Endometrial microvascular endothelial cells (primary cell): ENCODE results near the gene ASCC2. TPM values are rescaled to one million over a fixed set of nuclear protein-coding genes. Genes with fewer than 3 reads are reported as not detected.
"Not testable (repeated sequence)": the region's sequence is repeated elsewhere in the genome, so short reads cannot be mapped to it uniquely, and the experiment has no call there.

Source experiments
- in situ Hi-C: cut with HindIII; loops from 2 replicates; pipeline ENCODE4 v1.10.0; 2017; ENCODE audit warnings: low sequenced_read_pairs, low pct_unique_long_range_greater_than_20kb; ENCODE audit errors: inconsistent ontology term
- total RNA-seq: library from RNA; depleted of rRNA; stranded (reverse); fragments of >200 nt; gene quantifications from one replicate; pipeline ENCODE4 v1.2.3, GENCODE V29; 2015; ENCODE audit errors: inconsistent ontology term

Gene ASCC2
- total RNA-seq, 1 donor from 2014 or later = 40.9 TPM

- in situ Hi-C loops = no loop called here
Measured at GRCh38 chr22:29860006-29860766, 22.1 kb upstream of the ASCC2 start.

GRCh38 chr22:29859030-29859429 lies 21.0 kb upstream of the ASCC2 start:
- in situ Hi-C loops = not testable (repeated sequence)

DNA sequence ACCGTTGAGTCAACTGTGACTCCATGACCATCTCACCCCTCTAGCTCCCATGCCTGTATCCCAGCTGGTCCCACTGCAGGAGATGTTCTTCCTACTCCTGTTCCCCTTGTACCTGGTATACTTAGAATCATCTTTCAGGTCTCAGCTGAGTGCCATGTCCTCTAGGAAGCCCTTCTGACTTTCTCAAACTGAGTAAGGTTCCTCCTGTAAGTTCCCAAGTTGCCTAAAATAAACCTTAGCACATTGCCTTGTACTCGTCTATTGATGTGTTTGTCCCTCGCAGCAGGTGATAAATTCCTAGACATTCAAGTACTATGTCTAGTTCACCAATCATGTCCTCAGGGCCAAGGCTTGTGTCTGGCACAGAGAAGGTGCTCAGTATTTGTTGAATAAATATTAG lies 18.4 kb upstream of the ASCC2 start:
- in situ Hi-C loops = no loop called here

DNA sequence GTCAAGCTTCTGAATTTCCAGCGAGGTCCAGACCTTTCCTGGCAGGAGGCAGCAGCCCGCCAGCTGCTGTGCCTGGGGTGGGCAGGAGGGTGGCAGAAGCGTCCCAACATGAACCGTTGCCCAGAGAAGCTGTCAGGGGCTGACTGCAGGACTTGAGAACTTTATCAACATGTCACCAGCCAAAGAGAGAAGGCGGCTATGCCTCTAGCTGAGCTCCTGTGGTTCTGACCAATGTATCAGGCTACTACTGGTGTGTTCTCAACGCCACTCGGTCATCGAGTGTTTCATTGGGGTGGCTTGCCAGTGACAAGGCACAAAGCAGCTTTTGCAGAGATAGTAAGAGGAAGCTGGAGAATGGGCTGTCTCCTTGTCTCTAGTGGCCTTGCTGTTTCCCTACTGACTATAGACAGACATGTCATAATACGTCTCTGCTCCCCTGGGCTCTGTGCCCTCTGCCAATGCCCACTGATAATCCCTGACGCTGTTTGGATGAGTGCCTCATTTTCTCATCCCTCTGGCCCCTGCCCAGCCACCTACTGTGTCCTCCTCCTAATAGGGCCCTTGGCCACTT lies 17.6 kb upstream of the ASCC2 start:
- in situ Hi-C loops = no loop called here

GRCh38 chr22:29854432-29854831 lies 16.4 kb upstream of the ASCC2 start:
- in situ Hi-C loops = no loop called here

GRCh38 chr22:29848111-29848510 lies 10.0 kb upstream of the ASCC2 start:
- in situ Hi-C loops = no loop called here

DNA sequence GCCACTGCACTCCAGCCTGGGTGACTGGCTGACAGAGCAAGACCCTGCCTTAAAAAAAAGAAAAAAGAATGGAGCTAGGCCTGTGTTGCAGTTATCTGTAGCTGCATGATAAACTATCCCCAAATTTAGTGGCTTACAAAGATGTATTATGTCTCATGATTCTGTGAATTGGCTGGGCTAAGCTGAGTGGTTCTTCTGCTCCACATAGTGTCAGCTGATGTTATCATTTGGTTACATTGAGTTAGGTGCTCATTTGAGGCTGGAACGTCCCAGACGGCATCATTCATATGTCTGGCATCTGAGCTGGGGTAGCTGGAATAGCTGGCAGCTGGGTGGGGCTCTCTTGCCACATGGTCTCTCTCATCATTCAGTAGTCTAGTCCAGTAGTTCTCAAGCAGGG lies 8.2 kb upstream of the ASCC2 start:
- in situ Hi-C loops = no loop called here

GRCh38 chr22:29842740-29843139 lies 4.7 kb upstream of the ASCC2 start:
- in situ Hi-C loops = no loop called here

DNA sequence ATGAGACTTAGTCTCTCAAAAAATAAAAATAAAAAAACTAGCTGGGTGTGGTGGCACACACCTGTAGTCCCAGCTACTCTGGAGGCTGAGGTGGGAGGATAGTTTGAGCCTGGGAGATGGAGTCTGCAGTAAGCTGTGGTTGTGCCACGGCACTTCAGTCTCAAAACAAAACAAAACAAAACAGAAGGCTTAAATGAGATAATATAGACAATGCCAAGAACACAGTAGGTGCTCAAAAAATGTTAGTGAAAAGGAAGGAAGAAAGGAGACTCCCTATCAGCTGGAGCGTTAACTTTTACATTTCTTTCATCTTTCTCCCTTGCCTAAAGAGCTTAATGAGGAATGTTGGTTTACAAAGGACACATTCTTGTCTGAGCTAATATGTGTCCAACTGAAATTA lies 4.1 kb upstream of the ASCC2 start:
- in situ Hi-C loops = no loop called here

DNA sequence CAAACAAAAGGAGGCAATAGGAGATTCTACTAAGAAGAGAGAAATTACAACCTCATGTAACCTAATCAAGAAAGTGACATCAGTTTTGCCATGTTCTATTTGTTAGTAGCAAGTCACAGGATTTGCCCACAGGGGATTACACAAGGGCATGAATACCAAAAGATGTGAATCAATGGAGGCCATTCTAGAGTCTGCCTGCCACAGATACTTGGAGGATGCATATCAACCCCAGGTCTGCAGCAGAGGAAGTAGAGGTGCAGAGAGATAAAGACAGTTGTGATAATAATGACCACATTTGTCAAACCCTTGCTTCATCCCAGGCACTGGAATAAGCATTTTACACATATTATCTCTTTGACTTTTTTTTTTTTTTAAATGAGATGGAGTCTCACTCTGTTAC lies 2.4 kb upstream of the ASCC2 start:
- in situ Hi-C loops = no loop called here

DNA sequence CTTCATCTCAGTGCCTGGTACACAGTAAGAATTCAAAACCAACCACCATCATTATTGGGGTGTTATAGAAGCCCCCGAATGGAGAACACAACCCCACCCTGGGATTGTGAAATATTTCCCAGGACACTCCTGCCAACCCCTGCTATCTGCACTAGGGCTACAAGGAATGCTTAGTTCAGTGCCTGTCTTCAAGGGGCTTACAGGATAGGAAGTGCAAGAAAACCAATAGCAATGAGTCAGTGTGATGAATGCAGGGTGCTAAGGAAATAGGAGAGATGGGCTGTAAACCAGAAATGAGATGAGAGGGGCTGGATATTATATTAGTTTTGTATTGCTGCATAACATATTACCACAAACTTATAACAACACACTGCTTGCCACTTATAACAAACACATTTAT lies 965 bp upstream of the ASCC2 start:
- in situ Hi-C loops = no loop called here

DNA sequence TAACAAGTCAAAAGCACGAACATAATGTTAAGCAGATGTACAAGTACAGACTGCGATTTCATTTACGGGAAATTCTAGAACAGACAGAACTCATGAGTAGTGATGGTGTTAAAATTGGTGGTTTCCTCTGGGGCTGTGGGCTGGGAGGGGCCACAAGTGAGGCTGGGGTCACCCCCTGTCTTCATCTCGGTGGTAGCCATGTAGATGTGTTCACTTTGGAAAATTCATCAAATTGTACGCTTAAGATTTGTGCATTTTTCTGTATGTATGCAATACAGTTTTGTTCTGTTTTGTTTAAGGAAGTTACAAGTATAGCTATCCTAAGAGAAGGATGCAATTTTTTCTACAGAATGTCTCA lies 504 bp upstream of the ASCC2 start:
- in situ Hi-C loops = no loop called here

DNA sequence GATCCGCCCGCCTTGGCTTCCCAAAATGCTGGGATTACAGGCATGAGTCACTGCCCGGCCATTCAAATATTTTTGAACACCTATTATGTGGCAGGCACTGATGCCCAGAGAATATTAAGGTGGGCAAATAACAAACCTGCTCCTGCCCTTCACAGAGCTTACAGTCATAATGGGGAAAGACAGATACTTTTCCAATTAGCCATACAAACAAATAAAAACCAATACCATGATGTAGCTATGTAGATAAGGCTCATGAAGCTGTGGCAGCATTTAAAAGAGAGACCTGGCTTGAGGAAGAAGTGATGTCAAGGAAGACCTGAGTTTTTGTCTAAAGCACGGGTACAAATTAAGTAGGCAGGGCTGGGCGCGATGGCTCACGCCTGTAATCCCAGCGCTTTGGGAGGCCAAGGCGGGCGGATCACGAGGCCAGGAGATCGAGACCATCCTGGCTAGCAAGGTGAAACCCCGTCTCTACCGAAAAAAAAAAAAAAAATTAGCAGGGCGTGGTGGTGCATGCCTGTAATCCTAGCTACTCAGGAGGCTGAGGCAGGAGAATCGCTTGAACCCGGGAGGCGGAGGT lies 1.2 kb downstream of the ASCC2 start:
- in situ Hi-C loops = not testable (repeated sequence)

- in situ Hi-C loops = no loop called here
Measured at GRCh38 chr22:29834046-29834445, 4.0 kb downstream of the ASCC2 start.

- in situ Hi-C loops = no loop called here
Measured at GRCh38 chr22:29833392-29833965, 4.6 kb downstream of the ASCC2 start.

DNA sequence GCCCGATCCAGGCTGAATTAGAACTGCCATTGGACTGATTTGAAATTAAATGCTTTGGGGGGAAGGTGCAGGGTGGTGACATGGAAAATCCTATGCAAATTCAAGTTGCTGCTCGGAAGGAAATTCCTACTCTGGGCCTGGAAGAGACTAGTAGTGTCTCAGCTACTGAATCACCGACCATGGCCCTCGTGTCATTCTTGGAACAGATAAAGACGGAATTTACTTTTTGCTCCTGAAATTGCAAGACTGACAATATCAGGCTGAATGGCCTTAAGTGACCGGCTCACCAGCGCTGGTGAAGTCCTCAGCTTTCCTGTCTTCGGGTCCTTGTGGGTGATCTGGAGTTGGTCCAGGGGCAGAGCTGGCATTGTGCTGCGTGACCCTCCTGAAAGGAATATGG lies 6.1 kb downstream of the ASCC2 start:
- in situ Hi-C loops = no loop called here

DNA sequence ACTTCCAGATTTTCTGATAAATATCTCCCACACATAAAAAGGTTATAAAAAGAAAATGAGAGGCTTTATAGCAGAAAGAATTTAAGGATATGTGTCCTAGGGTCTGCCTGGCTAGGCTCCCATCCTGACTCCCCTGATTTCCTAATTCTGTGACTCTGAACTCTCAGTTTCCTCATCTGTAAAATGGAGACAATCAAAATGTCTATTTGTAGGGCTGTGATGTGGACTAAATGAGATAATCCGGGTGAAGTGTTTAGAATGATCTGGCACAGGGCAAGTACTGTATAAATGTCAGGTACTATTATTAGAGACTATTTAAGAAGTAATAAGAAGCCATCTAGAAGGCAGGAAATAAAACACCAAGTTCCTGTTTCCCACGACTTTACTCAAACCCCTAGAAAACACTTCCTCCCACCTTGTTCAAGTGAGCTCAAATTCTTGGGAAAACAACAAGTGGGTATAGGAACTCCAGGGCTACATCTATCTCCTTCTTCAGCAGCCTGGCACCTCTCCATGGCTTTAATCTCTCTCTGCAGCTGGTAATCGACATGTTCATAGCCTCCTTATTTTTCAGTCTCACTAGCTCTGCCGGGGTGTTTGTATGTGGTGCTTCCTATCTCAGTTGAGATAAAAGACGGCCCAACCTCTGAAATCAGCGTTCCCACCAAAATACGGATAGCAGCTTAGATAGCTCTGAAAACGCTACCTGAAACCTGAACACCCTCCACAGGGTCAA lies 6.7 kb downstream of the ASCC2 start:
- in situ Hi-C loops = no loop called here

DNA sequence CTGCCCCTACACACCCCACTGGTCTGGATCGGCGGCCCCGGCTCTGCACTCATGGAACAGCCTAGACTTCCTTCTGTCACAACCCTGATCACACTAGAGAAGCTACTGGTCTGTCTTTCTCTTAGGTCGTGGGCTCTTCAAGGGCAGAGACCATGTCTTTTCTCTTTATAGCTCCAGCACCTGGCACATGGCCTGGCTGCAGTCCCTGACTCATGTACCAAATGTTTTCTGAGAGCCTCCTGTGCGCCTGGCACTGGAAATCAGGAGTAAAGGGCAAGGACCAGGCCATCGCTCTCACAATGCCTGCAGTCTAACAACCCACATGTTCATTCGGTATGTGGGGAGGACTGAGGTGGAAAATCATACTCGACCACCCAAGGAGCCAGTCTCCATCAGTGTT lies 7.5 kb downstream of the ASCC2 start:
- in situ Hi-C loops = no loop called here

GRCh38 chr22:29827726-29828125 lies 10.3 kb downstream of the ASCC2 start:
- in situ Hi-C loops = not testable (repeated sequence)

GRCh38 chr22:29827091-29827490 lies 11.0 kb downstream of the ASCC2 start:
- in situ Hi-C loops = no loop called here
